Endothelial cell of umbilical vein (primary cell): ENCODE results near the gene PDYN. TPM values are rescaled to one million over a fixed set of nuclear protein-coding genes. Genes with fewer than 3 reads are reported as not detected.

Experiments used
- Bru-seq: library from RNA; stranded (reverse); fragments of 400-500 nt; gene quantifications from one replicate; lab custom pipeline; 2021; lab: Mats Ljungman, UMichigan
- BruChase-seq, 2 experiments: library from RNA; stranded (reverse); fragments of 400-500 nt; gene quantifications; one replicate each; lab custom pipeline; 2021; lab: Mats Ljungman, UMichigan
- BruUV-seq: library from RNA; stranded (reverse); fragments of 400-500 nt; replicated peaks from 2 replicates; lab custom pipeline; 2021; lab: Mats Ljungman, UMichigan
- CTCF ChIA-PET: fragments of 300-600, 350-600 bp; sonication (Branson Sonifier 250); formaldehyde crosslinking; loops from one replicate; lab custom pipeline; 2021; ENCODE audit warnings: antibody characterized with exemption, inconsistent platforms; lab: Charles Lee
- POLR2A ChIA-PET: fragments of 300-600, 350-600 bp; sonication (Branson Sonifier 250); formaldehyde crosslinking; loops from one replicate; lab custom pipeline; 2021; ENCODE audit warnings: antibody characterized with exemption, inconsistent platforms; lab: Charles Lee
- DNase-seq: peaks from one replicate; pipeline ENCODE4 v3.0.0-alpha.2; 2011; ENCODE audit warnings: low read depth, low spot score
- FAIRE-seq: peaks from 2 replicates; lab custom pipeline; 2011; peaks lifted over from hg19 to GRCh38; lab: Jason Lieb, UNC
- H2AFZ ChIP-seq: 2 replicates; pipeline ENCODE4 v1.6.0; 2012; ENCODE audit warnings: low read depth, low read length, control low read depth, inconsistent platforms
- H3K27ac ChIP-seq: 2 replicates; pipeline ENCODE4 v1.5.1; 2011; ENCODE audit warnings: low read depth, mild to moderate bottlenecking, control low read depth, low read length, moderate library complexity; ENCODE audit not compliant: insufficient read depth
- H3K27me3 ChIP-seq, 2 experiments: 2 replicates each; pipeline versions ENCODE4 v1.6.0 to v1.6.1; 2011; ENCODE audit warnings: low read length in 2 of 2, mixed read lengths in 1 of 2; ENCODE audit not compliant: control insufficient read depth in 2 of 2, insufficient read depth in 2 of 2
- H3K36me3 ChIP-seq, 2 experiments: 2 replicates in 1 of 2; 3 replicates in 1 of 2; pipeline ENCODE4 v1.5.1; 2011; ENCODE audit warnings: low read length in 2 of 2, mild to moderate bottlenecking in 1 of 2, moderate library complexity in 1 of 2; ENCODE audit not compliant: control insufficient read depth in 2 of 2, insufficient read depth in 2 of 2; ENCODE audit errors: extremely low read depth in 1 of 2
- H3K4me1 ChIP-seq: 3 replicates; pipeline ENCODE4 v1.5.1; 2011; ENCODE audit warnings: mild to moderate bottlenecking, low read length; ENCODE audit not compliant: control insufficient read depth, insufficient read depth; ENCODE audit errors: extremely low read depth
- H3K4me2 ChIP-seq: 2 replicates; pipeline ENCODE4 v1.6.1; 2011; ENCODE audit warnings: low read length, control low read depth, mixed read lengths; ENCODE audit not compliant: insufficient read depth
- H3K4me3 ChIP-seq, 3 experiments: fragments of 200-600 bp in 1 of 3; sonication (generic), shearing (Covaris generic) in 1 of 3; replicated peaks in 1 of 3; 2 replicates each; pipeline ENCODE4 v1.5.1; 2011 to 2016; ENCODE audit warnings: control low read depth in 3 of 3, low read length in 3 of 3, mild to moderate bottlenecking in 2 of 3, inconsistent platforms in 1 of 3, low read depth in 1 of 3, moderate library complexity in 1 of 3; ENCODE audit not compliant: insufficient read depth in 1 of 3
- H3K79me2 ChIP-seq: 2 replicates; pipeline ENCODE4 v1.6.0; 2012; ENCODE audit warnings: low read length, inconsistent platforms; ENCODE audit not compliant: control insufficient read depth, insufficient read depth
- H3K9ac ChIP-seq: replicated peaks from 2 replicates; pipeline ENCODE3; 2011; ENCODE audit warnings: low read length, control low read depth; ENCODE audit not compliant: insufficient read depth; ENCODE audit errors: extremely low read depth
- H3K9me1 ChIP-seq: replicated peaks from 3 replicates; pipeline ENCODE4 v1.6.0; 2011; ENCODE audit warnings: mild to moderate bottlenecking, low read length; ENCODE audit not compliant: control insufficient read depth, insufficient read depth; ENCODE audit errors: extremely low read depth
- H3K9me3 ChIP-seq: replicated peaks from 2 replicates; pipeline ENCODE4 v1.5.1; 2012; ENCODE audit warnings: low read length, inconsistent platforms; ENCODE audit not compliant: control insufficient read depth, insufficient read depth
- H4K20me1 ChIP-seq: replicated peaks from 2 replicates; pipeline ENCODE3; 2011; ENCODE audit warnings: mild to moderate bottlenecking, low read length; ENCODE audit not compliant: control insufficient read depth, insufficient read depth; ENCODE audit errors: extremely low read depth
- EZH2 ChIP-seq: IDR thresholded peaks from 2 replicates; pipeline ENCODE4 v1.6.1; 2012; ENCODE audit warnings: borderline replicate concordance, low read depth, mild to moderate bottlenecking, moderate library complexity, low read length, inconsistent platforms; ENCODE audit not compliant: severe bottlenecking
- FOS ChIP-seq: IDR thresholded peaks from 2 replicates; pipeline ENCODE4 v1.6.1; 2011; ENCODE audit warnings: mild to moderate bottlenecking, low read length, moderate library complexity, borderline replicate concordance; ENCODE audit not compliant: insufficient read depth
- JUN ChIP-seq: IDR thresholded peaks from 2 replicates; pipeline ENCODE4 v1.6.1; 2011; ENCODE audit warnings: borderline replicate concordance, low read depth; ENCODE audit not compliant: insufficient read length, insufficient read depth
- POLR2A ChIP-seq: IDR thresholded peaks from 2 replicates; pipeline ENCODE4 v1.6.1; 2012; ENCODE audit warnings: low read depth, mild to moderate bottlenecking, control low read depth, low read length
- POLR2AphosphoS5 ChIP-seq: IDR thresholded peaks from 2 replicates; pipeline ENCODE4 v1.6.1; 2012; ENCODE audit warnings: low read depth, mild to moderate bottlenecking, control low read depth, low read length, moderate library complexity; ENCODE audit not compliant: insufficient read depth
- dilution Hi-C: fragments of 300-500 bp; cut with MboI; formaldehyde crosslinking; loops from one replicate; pipeline ENCODE4 v1.15.0; 2019; ENCODE audit warnings: low sequenced_read_pairs; ENCODE audit not compliant: extremely low pct_ligation_motif_present
- intact Hi-C: fragments of 100-400 bp; cut with micrococcal nuclease; formaldehyde crosslinking; loops from one replicate; pipeline ENCODE4 v1.10.0; 2022
- long read RNA-seq: library from polyadenylated mRNA; stranded (forward); transcript quantifications from one replicate; pipeline ENCODE4 v2.0.0, GENCODE V29; 2021
- polyA minus RNA-seq, 3 experiments: library from RNA; depleted of rRNA, polyadenylated mRNA; stranded (reverse); fragments of >200 nt; gene quantifications; 1 replicate in 1 of 3; 2 replicates in 2 of 3; pipeline ENCODE4 v1.2.3, GENCODE V29; 2011
- polyA plus RNA-seq, 4 experiments: library from polyadenylated mRNA; depleted of rRNA in 3 of 4; stranded (reverse) in 3 of 4; unstranded in 1 of 4; fragments of >200 nt; gene quantifications; 2 replicates each; pipeline versions ENCODE4 v1.2.1 to v1.2.3, GENCODE V29; 2011 to 2012; ENCODE audit warnings: missing spikeins in 1 of 4
- total RNA-seq: library from RNA; stranded (reverse); gene quantifications from 2 replicates; pipeline ENCODE4 v1.2.3, GENCODE V29; 2021
- TF ChIP-seq, protein P1 (sequence below): IDR thresholded peaks from 2 replicates; pipeline ENCODE4 v1.6.1; 2011; ENCODE audit not compliant: insufficient read depth, insufficient read length
- TF ChIP-seq, protein P2 (sequence below), 2 donors: IDR thresholded peaks; 1 replicate in 1 of 2; 2 replicates in 1 of 2; pipeline ENCODE4 v1.5.1; 2011; ENCODE audit warnings: low read length in 2 of 2, mild to moderate bottlenecking in 2 of 2, moderate library complexity in 2 of 2, control low read depth in 1 of 2, inconsistent platforms in 1 of 2, low read depth in 1 of 2; ENCODE audit not compliant: insufficient read depth in 1 of 2; ENCODE audit errors: extremely low read depth in 1 of 2

PDYN gene
- not detected in 2 replicates for total RNA-seq
- polyA plus RNA-seq, result not detected in 2 replicates
- not detected in 2 replicates for polyA plus RNA-seq (2011; cell fraction: cytosol; rRNA removed)
- polyA plus RNA-seq (2011; cell fraction: nucleus; rRNA removed), result not detected in 2 replicates
- not detected in 2 replicates for polyA plus RNA-seq (2012)
- not detected in 2 replicates for polyA minus RNA-seq
- polyA minus RNA-seq (2011; cell fraction: cytosol; rRNA and poly(A)+ RNA removed), result not detected
- polyA minus RNA-seq (2011; cell fraction: nucleus; rRNA and poly(A)+ RNA removed), result not detected in 2 replicates
- Bru-seq, nascent RNA, result not detected
- not detected for BruChase-seq, experiment 1, labeled RNA remaining after a 6-hour chase
- not detected for BruChase-seq, experiment 2, labeled RNA remaining after a 2-hour chase
- long read RNA-seq, result 0 reads

DNA sequence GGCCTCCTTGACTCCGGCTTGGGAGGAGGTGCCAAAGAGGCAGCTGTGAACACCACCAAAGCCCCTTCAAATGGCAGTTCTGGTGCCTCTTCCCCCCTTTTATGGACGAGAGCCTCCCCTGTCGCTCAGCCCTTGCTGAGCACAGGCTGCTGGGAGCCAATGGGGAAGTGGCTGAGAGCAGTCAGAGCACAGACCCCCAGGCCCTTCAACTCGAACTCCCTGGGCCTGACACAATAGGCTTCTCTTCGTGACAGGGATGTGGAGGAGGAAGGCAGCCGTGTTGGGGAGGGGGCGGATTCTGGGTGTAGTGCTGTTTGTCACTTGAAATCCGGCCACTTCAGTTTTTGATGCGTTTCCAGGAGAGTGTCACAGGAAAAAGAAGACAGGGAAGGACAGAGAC, at the start of gene PDYN:
TSS of gene PDYN (minus strand) at position 73 of the 400 bp plus-strand sequence. CDS start 10,974 bp downstream, outside the sequence.
- ChIA-PET CTCF (no interaction called here), POLR2A (no interaction called here)
- FAIRE-seq, result no peak
- no peaks in the 10 kb centered on the region for H3K36me3 ChIP-seq
- H3K9me3 ChIP-seq, result no peaks in the 10 kb centered on the region
- H3K4me3 ChIP-seq, result no peak within 1 kb of the TSS
- no peak within 1 kb of the TSS for H3K9ac ChIP-seq
- no peaks in the 10 kb centered on the region for H3K9me1 ChIP-seq
- no peak within 1 kb of the TSS for H3K27ac ChIP-seq
- intact Hi-C loops (no loop called here), dilution Hi-C loops (no loop called here)
- H3K27me3 ChIP-seq, result peaks cover 15 to 16% of the 10 kb centered on the region in 2 experiments
- no peaks in the 10 kb centered on the region for H4K20me1 ChIP-seq
- H3K4me2 ChIP-seq, result no peak within 1 kb of the TSS
- no peak within 1 kb of the TSS for H2AFZ ChIP-seq
- H3K4me1 ChIP-seq, result no peaks in the 10 kb centered on the region
- no TSS peak for BruUV-seq
- TF ChIP-seq, protein P1, sequence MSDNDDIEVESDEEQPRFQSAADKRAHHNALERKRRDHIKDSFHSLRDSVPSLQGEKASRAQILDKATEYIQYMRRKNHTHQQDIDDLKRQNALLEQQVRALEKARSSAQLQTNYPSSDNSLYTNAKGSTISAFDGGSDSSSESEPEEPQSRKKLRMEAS, result no peak
- no peak for TF ChIP-seq JUN
- TF ChIP-seq POLR2A, result no peak
- TF ChIP-seq EZH2, result no peak
- TF ChIP-seq POLR2AphosphoS5, result no peak
- TF ChIP-seq, protein P2, sequence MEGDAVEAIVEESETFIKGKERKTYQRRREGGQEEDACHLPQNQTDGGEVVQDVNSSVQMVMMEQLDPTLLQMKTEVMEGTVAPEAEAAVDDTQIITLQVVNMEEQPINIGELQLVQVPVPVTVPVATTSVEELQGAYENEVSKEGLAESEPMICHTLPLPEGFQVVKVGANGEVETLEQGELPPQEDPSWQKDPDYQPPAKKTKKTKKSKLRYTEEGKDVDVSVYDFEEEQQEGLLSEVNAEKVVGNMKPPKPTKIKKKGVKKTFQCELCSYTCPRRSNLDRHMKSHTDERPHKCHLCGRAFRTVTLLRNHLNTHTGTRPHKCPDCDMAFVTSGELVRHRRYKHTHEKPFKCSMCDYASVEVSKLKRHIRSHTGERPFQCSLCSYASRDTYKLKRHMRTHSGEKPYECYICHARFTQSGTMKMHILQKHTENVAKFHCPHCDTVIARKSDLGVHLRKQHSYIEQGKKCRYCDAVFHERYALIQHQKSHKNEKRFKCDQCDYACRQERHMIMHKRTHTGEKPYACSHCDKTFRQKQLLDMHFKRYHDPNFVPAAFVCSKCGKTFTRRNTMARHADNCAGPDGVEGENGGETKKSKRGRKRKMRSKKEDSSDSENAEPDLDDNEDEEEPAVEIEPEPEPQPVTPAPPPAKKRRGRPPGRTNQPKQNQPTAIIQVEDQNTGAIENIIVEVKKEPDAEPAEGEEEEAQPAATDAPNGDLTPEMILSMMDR (IDR thresholded peaks at IDR 0.05; ENCODE audit: extremely low read depth in 1 of 2, insufficient read depth in 1 of 2, low read depth in 1 of 2, low read length in 2 of 2), result no peak
- TF ChIP-seq FOS, result no peak
- H3K79me2 ChIP-seq, result no peaks in the 10 kb centered on the region
- DNase-seq, result no peak
